Uterus (tissue), 2 donors: ENCODE results near the gene SRP54.

Source experiments
- CTCF ChIP-seq, 4 experiments: fragments of 200-600 bp in 2 of 4; fragments of 450-650 bp in 2 of 4; sonication (generic) in 2 of 4; IDR thresholded peaks; one replicate each; pipeline ENCODE4 v1.5.1; 2016 to 2019; ENCODE audit warnings: antibody characterized with exemption in 4 of 4, mild to moderate bottlenecking in 2 of 4, moderate library complexity in 1 of 4
- POLR2A ChIP-seq, 2 donors: fragments of 450-650 bp; IDR thresholded peaks; one replicate each; pipeline ENCODE4 v1.6.1; 2016; ENCODE audit warnings: antibody characterized with exemption in 2 of 2, mild to moderate bottlenecking in 1 of 2, moderate library complexity in 1 of 2

GRCh38 chr14:35004839-35005238 lies 22.0 kb downstream of the SRP54 start:
- TF ChIP-seq CTCF (IDR thresholded peaks at IDR 0.05) (no peak), POLR2A (IDR thresholded peaks at IDR 0.05) (no peak)
